ENCODE data around the gene ATG7. TPM values are rescaled to one million over a fixed set of nuclear protein-coding genes. Genes with fewer than 3 reads are reported as not detected.
"Not testable (repeated sequence)": the region's sequence is repeated elsewhere in the genome, so short reads cannot be mapped to it uniquely, and the experiment has no call there.

The ATG7 gene
- total RNA-seq, 2 experiments from 2014 or later: 26.4 to 28.6 TPM

DNA sequence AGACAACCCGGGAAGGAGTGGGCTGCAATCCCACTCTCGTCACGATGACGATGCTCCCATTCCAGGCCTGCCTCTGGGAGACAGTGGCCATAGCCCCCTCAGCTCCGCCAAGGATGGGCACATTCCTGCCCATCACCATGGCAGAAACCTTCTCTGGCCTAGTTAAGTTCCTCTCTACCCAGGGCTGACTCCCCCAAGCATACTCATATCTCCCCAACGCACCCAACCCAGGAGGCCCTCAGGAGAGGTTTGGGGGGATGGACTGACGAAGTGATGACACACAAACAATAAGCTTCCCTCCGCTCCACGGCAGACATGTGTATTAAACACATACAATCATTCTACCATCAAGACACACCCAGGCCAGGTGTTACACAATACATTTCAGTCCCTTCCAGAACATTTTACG is 311.4 kb downstream of the ATG7 start:
- Mint-ChIP-seq H3K27ac (no peak overlapping the region), H3K36me3 (peaks cover 6% of the 10 kb centered on the region), H3K27me3 (no peaks in the 10 kb centered on the region), H3K9me3 (no peaks in the 10 kb centered on the region), H3K4me3 (no peak overlapping the region), H3K4me1 (peaks cover 34% of the 10 kb centered on the region)
- no peak for DNase-seq
- no peak for ATAC-seq (ENCODE audit: low read depth)
- POLR2A ChIA-PET: no interaction called here

DNA sequence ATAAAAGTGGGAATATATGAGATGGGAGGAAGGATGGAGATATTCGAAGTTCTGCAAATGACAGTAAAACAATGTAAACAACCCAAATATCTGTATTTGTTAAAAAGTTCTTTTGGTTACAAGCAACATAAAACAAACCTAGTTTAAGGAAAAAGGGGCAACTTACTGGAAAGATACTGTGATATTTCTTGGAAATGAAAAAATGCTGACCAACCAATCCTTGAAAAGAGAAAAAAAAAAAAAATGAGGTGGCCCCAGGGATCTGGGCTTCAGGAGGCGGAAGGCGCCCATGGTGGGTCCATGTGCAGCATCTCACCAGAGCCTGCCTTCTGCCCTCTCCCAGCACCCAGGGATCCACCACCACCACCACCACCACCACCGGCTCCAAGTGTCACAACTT is 312.4 kb downstream of the ATG7 start:
- Mint-ChIP-seq H3K27me3 (no peaks in the 10 kb centered on the region), H3K9me3 (no peaks in the 10 kb centered on the region), H3K4me3 (no peak overlapping the region), H3K36me3 (peaks cover 6% of the 10 kb centered on the region), H3K4me1 (peaks cover 40% of the 10 kb centered on the region), H3K27ac (no peak overlapping the region)
- DNase-seq (no peak), ATAC-seq (ENCODE audit: low read depth) (no peak)
- POLR2A ChIA-PET: no interaction called here

DNA sequence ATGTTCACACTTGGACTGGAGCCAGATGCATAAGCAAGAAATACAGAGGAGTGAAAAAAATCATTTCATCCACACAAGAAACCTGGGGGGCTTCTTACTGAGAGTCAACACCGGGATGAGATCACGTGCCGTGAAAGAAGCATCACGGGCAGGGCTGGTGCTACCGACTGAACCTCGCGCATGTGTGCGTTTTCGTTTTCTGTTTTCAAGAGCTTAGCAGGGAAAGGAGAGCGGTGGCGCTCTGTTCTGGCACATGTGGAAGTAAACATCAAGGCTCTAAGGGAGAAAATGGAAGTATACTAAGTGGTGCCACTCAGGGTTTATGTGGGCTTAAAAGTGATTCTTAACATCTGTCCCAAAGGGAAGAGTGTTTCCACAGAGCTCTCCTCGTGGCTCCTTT is 315.6 kb downstream of the ATG7 start:
- no peak for DNase-seq
- Mint-ChIP-seq H3K9me3 (no peaks in the 10 kb centered on the region), H3K4me1 (peaks cover 30% of the 10 kb centered on the region), H3K4me3 (no peak overlapping the region), H3K27ac (peak overlapping the region; percentile 30), H3K27me3 (no peaks in the 10 kb centered on the region), H3K36me3 (peaks cover 6% of the 10 kb centered on the region)
- POLR2A ChIA-PET: no interaction called here
- ATAC-seq (ENCODE audit: low read depth): no peak

DNA sequence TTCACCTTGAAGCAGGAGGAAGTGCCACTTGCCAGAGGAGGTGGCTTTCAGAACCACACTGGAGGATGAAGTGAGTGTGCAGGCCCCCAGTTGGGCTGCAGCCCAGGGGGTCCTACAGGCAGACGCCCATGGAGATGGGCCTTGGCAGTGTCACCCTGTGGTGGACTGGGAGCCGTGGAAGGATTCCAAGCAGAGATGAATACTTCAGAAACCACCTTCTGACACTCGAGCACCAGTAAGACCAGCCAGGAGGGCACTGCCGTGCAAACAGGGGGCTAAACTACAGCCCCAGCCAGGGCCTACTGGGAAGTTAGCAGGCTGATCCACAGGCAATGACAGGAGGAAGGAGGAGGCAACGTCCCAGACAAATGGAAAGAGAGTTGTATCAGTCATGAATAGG is 316.1 kb downstream of the ATG7 start:
- POLR2A ChIA-PET: no interaction called here
- Mint-ChIP-seq H3K4me3 (no peak overlapping the region), H3K4me1 (peaks cover 28% of the 10 kb centered on the region), H3K27me3 (no peaks in the 10 kb centered on the region), H3K36me3 (peaks cover 6% of the 10 kb centered on the region), H3K27ac (peak overlapping the region; percentile 30), H3K9me3 (no peaks in the 10 kb centered on the region)
- no peak for ATAC-seq (ENCODE audit: low read depth)
- no peak for DNase-seq

DNA sequence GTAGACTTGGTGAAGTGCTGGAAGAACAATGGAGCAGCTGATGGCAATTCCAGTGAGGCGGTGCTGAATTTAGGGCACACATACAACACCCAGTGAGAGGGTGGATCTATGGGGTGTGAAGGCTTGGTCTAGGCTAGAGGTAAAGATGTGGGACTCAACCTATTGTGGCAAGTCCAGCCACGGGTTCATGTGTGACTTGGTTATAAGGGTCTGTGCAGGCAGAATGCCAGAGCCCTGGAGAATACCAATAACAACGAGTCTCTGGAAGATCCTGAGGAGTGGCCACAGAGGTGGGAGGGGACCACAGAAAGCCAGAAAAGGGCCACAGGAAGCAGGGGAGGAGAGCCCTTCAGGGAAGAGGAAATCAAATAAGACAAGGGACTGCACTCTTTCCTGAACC is 316.6 kb downstream of the ATG7 start:
- H3K4me3 Mint-ChIP-seq: no peak overlapping the region
- POLR2A ChIA-PET: no interaction called here
- no peaks in the 10 kb centered on the region for H3K27me3 Mint-ChIP-seq
- peaks cover 6% of the 10 kb centered on the region for H3K36me3 Mint-ChIP-seq
- H3K27ac Mint-ChIP-seq: peak overlapping the region; percentile 30
- ATAC-seq (ENCODE audit: low read depth) (no peak), DNase-seq (no peak)
- H3K9me3 Mint-ChIP-seq: no peaks in the 10 kb centered on the region
- peaks cover 30% of the 10 kb centered on the region for H3K4me1 Mint-ChIP-seq

DNA sequence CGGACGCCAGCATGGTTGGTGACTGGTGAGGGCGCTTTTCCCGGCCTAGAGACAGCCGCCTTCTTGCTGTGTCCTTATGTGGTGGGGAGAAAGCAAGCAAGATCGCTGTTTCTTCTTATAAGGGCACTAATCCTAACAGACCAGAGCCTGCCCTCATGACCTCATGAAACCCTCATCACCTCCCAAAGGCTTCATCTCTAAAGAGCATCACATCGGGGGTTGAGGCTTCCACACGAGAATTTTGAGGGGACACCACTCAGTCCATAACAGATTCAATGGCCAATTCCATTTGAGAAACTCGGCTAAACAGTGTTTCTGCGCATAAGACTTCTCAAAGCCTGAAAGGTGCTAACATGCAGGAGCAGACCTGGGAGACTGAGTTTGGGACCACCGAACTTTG is 317.5 kb downstream of the ATG7 start:
- Mint-ChIP-seq H3K36me3 (peaks cover 8% of the 10 kb centered on the region), H3K27ac (no peak overlapping the region), H3K27me3 (no peaks in the 10 kb centered on the region), H3K4me3 (no peak overlapping the region), H3K4me1 (peaks cover 26% of the 10 kb centered on the region), H3K9me3 (no peaks in the 10 kb centered on the region)
- DNase-seq (no peak), ATAC-seq (ENCODE audit: low read depth) (no peak)
- POLR2A ChIA-PET: no interaction called here

DNA sequence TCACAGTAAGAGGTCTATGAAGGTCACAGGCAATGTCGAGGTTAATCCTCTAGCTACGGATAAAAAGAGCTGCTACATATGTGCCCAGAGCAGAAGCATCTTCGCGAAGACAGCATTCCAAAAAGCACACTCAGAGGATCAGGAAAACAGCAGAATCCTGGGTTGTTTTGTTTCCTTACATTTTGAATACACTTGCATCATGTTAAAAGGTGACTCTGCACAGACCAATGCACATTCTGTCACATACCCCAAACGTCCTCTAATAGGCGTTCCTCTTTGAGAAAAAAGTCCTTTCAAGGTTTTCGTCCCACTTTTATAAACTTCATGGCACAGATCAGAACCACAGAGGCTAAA is 318.8 kb downstream of the ATG7 start:
- Mint-ChIP-seq H3K9me3 (peaks cover 1% of the 10 kb centered on the region), H3K27ac (no peak overlapping the region), H3K4me3 (no peak overlapping the region), H3K36me3 (peaks cover 13% of the 10 kb centered on the region), H3K27me3 (no peaks in the 10 kb centered on the region), H3K4me1 (peaks cover 26% of the 10 kb centered on the region)
- no peak for DNase-seq
- ATAC-seq (ENCODE audit: low read depth): no peak
- POLR2A ChIA-PET: no interaction called here

DNA sequence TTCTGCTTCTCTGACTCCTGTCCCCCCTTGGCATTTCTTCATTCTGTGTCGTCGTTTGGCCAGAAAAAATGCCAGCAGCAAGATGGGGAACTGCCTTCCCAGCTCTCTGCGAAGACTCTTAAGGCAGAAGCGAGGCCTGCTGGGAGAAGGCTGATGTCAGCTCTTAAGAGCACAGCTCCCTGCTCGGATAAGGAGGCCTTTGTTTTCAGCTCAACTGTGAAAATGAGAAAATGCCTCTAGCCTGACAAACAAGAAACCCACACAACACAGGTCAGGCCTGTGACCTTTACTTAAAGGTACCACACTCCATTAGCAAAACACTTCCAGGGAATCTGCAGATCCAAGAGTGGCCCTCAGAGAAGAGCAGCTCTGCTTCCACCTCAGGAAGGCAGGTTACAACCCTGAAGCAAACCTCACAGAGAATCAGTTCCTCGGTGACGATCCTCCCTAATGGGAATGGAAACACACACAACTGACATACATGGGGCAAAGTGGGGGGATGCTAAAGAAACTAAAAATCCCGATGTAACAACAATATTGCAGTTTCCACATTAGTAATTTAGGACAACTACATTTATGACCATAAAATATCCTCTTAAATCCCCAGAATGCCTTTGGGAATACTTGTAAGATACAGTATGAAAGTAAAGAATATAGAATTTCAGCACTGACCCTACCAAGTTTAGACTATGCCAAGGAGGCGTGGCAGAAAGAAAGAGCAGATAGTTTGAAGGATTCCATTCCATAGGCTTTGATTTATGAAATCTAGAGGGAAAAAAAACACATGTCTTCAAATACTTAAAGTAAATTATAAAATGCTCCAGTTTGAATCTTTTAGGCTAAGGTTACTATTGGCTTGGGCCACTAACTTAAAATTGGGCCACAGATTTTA is 319.4 kb downstream of the ATG7 start:
- ATAC-seq (ENCODE audit: low read depth) (no peak), DNase-seq (no peak)
- peaks cover 5% of the 10 kb centered on the region for H3K9me3 Mint-ChIP-seq
- peaks cover 26% of the 10 kb centered on the region for H3K4me1 Mint-ChIP-seq
- POLR2A ChIA-PET: no interaction called here
- H3K4me3 Mint-ChIP-seq: no peak overlapping the region
- H3K36me3 Mint-ChIP-seq: peaks cover 18% of the 10 kb centered on the region
- H3K27me3 Mint-ChIP-seq: no peaks in the 10 kb centered on the region
- H3K27ac Mint-ChIP-seq: no peak overlapping the region

DNA sequence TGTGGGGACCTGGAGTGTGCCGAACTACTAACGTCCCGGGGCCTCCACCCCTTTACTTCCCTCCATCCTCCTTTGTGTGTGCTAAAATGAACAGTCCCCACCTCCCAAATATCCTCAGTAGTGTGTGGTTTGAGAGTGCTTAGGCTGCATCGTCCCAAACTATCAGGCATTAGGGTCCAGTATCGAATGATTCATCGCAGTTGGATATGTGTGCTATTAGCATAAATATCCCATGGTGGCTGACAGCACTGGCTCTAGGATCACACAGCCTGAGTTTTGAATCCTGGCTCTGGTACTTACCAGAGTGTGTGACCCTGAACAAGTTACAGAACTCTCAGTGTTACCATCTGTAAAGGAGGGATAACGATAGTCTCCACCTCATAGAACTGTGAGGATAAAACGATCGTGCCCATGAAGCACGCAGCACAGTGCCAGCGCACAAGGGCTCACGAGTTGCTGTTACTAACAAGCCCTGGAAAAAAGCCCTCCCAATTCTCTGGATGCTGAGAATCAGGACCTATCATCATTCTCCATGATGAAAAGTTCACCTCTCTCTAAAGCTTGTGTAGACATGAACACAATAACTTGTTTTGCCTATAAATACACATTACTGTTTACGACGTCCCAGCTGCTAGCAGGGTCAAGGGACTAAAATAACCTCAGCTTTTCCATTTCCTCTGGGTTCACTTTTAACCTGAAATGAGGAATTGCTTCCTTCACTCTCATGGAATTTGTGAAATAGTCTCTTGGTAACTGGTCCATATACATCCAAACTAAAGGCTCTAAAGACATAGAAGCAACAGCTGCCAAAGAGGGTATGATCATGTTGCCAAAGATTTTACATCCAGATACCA is 320.5 kb downstream of the ATG7 start:
- H3K4me1 Mint-ChIP-seq: peaks cover 25% of the 10 kb centered on the region

DNA sequence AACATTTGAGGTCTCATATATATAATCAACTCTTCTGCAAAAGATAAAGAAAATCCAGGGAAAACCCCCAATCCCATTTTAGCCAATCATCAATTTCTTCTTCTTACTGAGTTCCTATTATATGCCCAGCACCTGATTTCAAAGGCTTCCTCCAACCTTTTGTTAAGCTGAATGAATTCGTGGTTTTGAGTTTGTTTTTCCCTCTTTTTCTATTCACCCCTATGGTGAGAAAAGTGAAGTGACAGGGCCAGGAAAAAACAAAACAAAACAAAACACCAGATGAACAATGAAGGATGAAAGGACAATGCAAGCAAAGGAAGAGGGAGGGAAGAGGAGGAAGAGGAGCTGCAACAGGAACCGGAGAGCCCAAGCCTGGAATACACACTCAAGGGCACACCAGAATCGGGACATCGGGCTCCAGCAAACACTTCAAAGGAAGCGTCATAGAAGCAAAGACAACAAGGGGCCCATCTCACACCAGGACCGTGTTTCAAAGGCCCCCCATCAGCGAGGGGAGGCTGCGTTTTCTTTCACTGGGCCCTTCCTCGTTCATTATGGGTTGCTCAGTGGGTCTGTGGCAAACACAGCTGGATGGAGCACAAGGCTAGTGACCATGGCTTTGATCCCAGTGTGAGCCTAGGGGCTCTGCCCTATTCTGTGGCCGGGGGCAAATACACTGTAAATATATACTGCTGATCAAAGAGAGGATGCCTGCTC is 321.3 kb downstream of the ATG7 start:
- Mint-ChIP-seq H3K27me3 (no peaks in the 10 kb centered on the region), H3K27ac (no peak overlapping the region), H3K9me3 (peaks cover 11% of the 10 kb centered on the region), H3K4me1 (peaks cover 17% of the 10 kb centered on the region), H3K36me3 (peaks cover 36% of the 10 kb centered on the region), H3K4me3 (no peak overlapping the region)
- ATAC-seq (ENCODE audit: low read depth) (no peak), DNase-seq (no peak)
- POLR2A ChIA-PET: no interaction called here

More for the DNA sequence above, 320.5 kb downstream of the ATG7 start:
- no peaks in the 10 kb centered on the region for H3K27me3 Mint-ChIP-seq
- no peak overlapping the region for H3K27ac Mint-ChIP-seq
- H3K4me3 Mint-ChIP-seq: no peak overlapping the region
- DNase-seq (no peak), ATAC-seq (ENCODE audit: low read depth) (no peak)
- POLR2A ChIA-PET: no interaction called here
- peaks cover 28% of the 10 kb centered on the region for H3K36me3 Mint-ChIP-seq
- peaks cover 11% of the 10 kb centered on the region for H3K9me3 Mint-ChIP-seq

DNA sequence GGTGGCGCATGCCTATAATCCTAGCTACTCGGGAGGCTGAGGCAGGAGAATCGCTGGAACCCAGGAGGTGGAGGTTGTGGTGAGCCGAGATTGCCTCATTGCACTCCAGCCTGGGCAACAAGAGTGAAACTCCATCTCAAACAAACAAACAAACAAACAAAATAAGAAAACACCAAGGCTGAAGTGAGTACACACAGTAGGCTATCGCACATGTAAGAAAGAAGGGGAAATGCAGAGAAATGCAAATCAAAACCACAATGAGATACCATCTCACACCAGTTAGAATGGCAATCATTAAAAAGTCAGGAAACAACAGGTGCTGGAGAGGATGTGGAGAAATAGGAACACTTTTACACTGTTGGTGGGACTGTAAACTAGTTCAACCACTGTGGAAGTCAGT is 322.8 kb downstream of the ATG7 start:
- H3K27me3 Mint-ChIP-seq; ATAC-seq (ENCODE audit: low read depth); POLR2A ChIA-PET; H3K4me3 Mint-ChIP-seq; H3K4me1 Mint-ChIP-seq; DNase-seq; H3K27ac Mint-ChIP-seq: not testable (repeated sequence)
- H3K9me3 Mint-ChIP-seq: peaks cover 11% of the 10 kb centered on the region
- H3K36me3 Mint-ChIP-seq: peaks cover 44% of the 10 kb centered on the region

DNA sequence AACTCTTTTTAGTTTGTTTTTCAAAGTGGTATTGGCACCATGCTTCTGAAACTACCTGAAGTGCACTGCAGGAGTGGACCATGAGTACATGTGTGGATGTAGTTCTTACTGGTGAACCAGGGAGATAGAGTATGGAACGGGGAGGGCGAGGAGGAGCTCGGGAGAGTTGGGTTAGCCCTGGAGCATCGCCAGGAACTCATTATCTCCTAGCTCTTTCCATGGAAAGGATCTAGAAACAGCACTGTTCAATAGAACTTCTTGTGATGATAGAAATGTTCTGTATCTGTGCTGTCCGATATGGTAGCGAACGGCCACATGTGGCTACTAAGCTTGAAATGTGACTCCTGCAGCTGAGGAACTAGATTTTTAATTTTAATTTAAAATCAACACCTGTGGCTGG is 324.2 kb downstream of the ATG7 start:
- POLR2A ChIA-PET: no interaction called here
- Mint-ChIP-seq H3K4me3 (no peak overlapping the region), H3K4me1 (peaks cover 11% of the 10 kb centered on the region), H3K27me3 (no peaks in the 10 kb centered on the region), H3K36me3 (peaks cover 52% of the 10 kb centered on the region), H3K27ac (no peak overlapping the region), H3K9me3 (peaks cover 11% of the 10 kb centered on the region)
- no peak for DNase-seq
- ATAC-seq (ENCODE audit: low read depth): no peak

DNA sequence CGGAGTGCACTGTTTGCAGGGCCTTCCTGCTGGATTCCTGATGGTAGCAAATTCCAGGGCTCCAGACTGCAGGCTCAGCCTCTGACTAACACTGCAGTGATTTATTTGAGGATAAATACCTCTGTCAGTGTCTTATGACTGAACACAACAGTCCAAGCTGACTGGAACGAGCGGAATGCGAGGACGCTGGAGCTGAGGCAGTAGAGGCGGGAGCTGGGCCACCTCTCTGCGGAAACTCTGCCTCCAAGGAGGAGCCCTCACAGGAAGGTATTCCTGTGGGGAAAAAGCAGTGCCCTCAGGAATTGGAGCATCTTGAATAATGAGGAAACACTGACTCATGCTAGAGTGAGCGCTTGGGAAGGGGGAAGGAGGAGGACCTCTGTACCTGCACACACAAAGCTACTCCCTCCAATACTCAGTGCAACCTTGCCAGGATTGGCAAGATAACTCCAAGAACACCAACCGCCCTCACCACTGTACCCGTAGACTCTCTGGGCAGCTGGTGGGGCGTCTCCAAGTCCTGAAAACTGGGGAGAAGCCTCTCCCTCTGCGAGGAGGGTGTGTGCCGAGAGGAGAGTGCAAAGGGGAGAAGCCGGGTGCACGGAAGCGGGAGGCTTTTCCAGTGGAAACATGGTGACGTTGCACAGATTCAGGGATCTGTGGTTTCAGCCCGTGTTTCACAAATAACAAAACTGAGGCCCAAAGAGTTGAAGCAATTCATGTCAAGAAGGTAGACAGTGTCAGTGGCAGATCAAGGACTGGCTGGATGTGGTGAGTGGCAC is 328.5 kb downstream of the ATG7 start:
- no peak for ATAC-seq (ENCODE audit: low read depth)
- no peak for DNase-seq
- H3K27me3 Mint-ChIP-seq: no peaks in the 10 kb centered on the region
- no peak overlapping the region for H3K4me3 Mint-ChIP-seq
- peaks cover 49% of the 10 kb centered on the region for H3K36me3 Mint-ChIP-seq
- H3K9me3 Mint-ChIP-seq: peaks cover 11% of the 10 kb centered on the region
- POLR2A ChIA-PET: no interaction called here
- peaks cover 19% of the 10 kb centered on the region for H3K4me1 Mint-ChIP-seq
- H3K27ac Mint-ChIP-seq: peak overlapping the region; percentile 64
